SK-N-SH (cell line): ENCODE data around the gene SLC6A13. TPM values are rescaled to one million over a fixed set of nuclear protein-coding genes. Genes with fewer than 3 reads are reported as not detected.

ENCODE experiments used
- CTCF ChIA-PET: fragments of 300-600, 350-600 bp; formaldehyde crosslinking; extraction: SDS; loops from one replicate; lab custom pipeline; 2021; lab: Yijun Ruan, JAX
- POLR2A ChIA-PET: fragments of 350-600 bp; sonication (Branson Sonifier 250); formaldehyde crosslinking; extraction: SDS; loops from one replicate; lab custom pipeline; 2020; ENCODE audit warnings: antibody characterized with exemption, inconsistent platforms; lab: Yijun Ruan, JAX
- DNase-seq: peaks from one replicate; pipeline ENCODE4 v3.0.0; 2012
- H2AFZ ChIP-seq: fragments of 200-600 bp; sonication (generic); 2 replicates; pipeline ENCODE4 v1.8.1; 2016; ENCODE audit warnings: antibody characterized with exemption, mild to moderate bottlenecking, low read depth
- H3F3A ChIP-seq: fragments of 200-600 bp; sonication (generic); replicated peaks from 2 replicates; pipeline ENCODE3; 2016; ENCODE audit warnings: antibody characterized with exemption, mild to moderate bottlenecking; ENCODE audit not compliant: insufficient read depth
- H3K27ac ChIP-seq, 2 experiments: fragments of 200-500 bp in 1 of 2; fragments of 200-600 bp in 1 of 2; sonication (Bioruptor generic) in 1 of 2; sonication (generic), shearing (Covaris generic) in 1 of 2; 2 replicates each; pipeline versions ENCODE4 v1.5.1 to v1.6.1; 2014 to 2016; ENCODE audit warnings: low read depth in 2 of 2, inconsistent platforms in 1 of 2, low read length in 1 of 2, mild to moderate bottlenecking in 1 of 2, mixed read lengths in 1 of 2
- H3K27me3 ChIP-seq: fragments of 200-600 bp; sonication (generic), shearing (Covaris generic); 2 replicates; pipeline ENCODE4 v1.6.1; 2016; ENCODE audit warnings: mixed run types; ENCODE audit not compliant: insufficient read depth
- H3K36me3 ChIP-seq, 2 experiments: fragments of 200-500 bp in 1 of 2; fragments of 200-600 bp in 1 of 2; sonication (Bioruptor generic) in 1 of 2; sonication (generic) in 1 of 2; replicated peaks in 1 of 2; 2 replicates each; pipeline versions ENCODE3 to v1.5.1; 2014 to 2016; ENCODE audit warnings: low read length in 1 of 2, mild to moderate bottlenecking in 1 of 2; ENCODE audit not compliant: insufficient read depth in 2 of 2, control insufficient read depth in 1 of 2
- H3K4me1 ChIP-seq, 2 experiments: fragments of 200-500 bp in 1 of 2; fragments of 200-600 bp in 1 of 2; sonication (Bioruptor generic) in 1 of 2; sonication (generic), shearing (Covaris generic) in 1 of 2; 2 replicates each; pipeline versions ENCODE4 v1.5.1 to v1.6.1; 2014 to 2016; ENCODE audit warnings: low read depth in 1 of 2, low read length in 1 of 2, mixed run types in 1 of 2; ENCODE audit not compliant: insufficient read depth in 2 of 2, control insufficient read depth in 1 of 2
- H3K4me2 ChIP-seq: fragments of 200-600 bp; sonication (generic), shearing (Covaris generic); 2 replicates; pipeline ENCODE4 v1.6.1; 2017; ENCODE audit warnings: mixed run types
- H3K4me3 ChIP-seq, 2 experiments: fragments of 200-500 bp in 1 of 2; fragments of 200-600 bp in 1 of 2; sonication (Bioruptor generic) in 1 of 2; sonication (generic), shearing (Covaris generic) in 1 of 2; 2 replicates each; pipeline versions ENCODE4 v1.5.1 to v1.8.1; 2014 to 2016; ENCODE audit warnings: low read depth in 2 of 2, inconsistent platforms in 1 of 2, low read length in 1 of 2, mild to moderate bottlenecking in 1 of 2, mixed read lengths in 1 of 2, moderate library complexity in 1 of 2
- H3K79me2 ChIP-seq: fragments of 200-600 bp; sonication (generic); 2 replicates; pipeline ENCODE4 v1.8.1; 2017; ENCODE audit warnings: mild to moderate bottlenecking; ENCODE audit not compliant: insufficient read depth
- H3K9ac ChIP-seq: fragments of 200-600 bp; sonication (generic); 2 replicates; pipeline ENCODE4 v1.6.1; 2017; ENCODE audit warnings: mixed run types
- H3K9me2 ChIP-seq: fragments of 200-600 bp; sonication (generic); 2 replicates; pipeline ENCODE4 v1.6.1; 2017; ENCODE audit warnings: mixed run types
- H3K9me3 ChIP-seq: fragments of 200-600 bp; sonication (generic); 2 replicates; pipeline ENCODE4 v1.6.1; 2017; ENCODE audit warnings: mixed run types, mild to moderate bottlenecking, moderate library complexity
- H4K20me1 ChIP-seq: fragments of 200-600 bp; sonication (generic); 2 replicates; pipeline ENCODE4 v1.6.1; 2017; ENCODE audit warnings: mild to moderate bottlenecking, mixed run types; ENCODE audit not compliant: insufficient read depth
- EP300 ChIP-seq, 2 experiments: IDR thresholded peaks; 2 replicates each; pipeline versions ENCODE4 v1.4.0 to v1.6.1; 2012; ENCODE audit warnings: borderline replicate concordance in 1 of 2, low read depth in 1 of 2, low read length in 1 of 2
- EZH2phosphoT487 ChIP-seq: fragments of 200-600 bp; sonication (generic); IDR thresholded peaks from 2 replicates; pipeline ENCODE4 v1.6.1; 2017; ENCODE audit warnings: low read depth, mixed run types, mild to moderate bottlenecking, antibody characterized with exemption, moderate library complexity, borderline replicate concordance
- GATA2 ChIP-seq: sonication (generic); formaldehyde crosslinking; IDR thresholded peaks from 2 replicates; pipeline ENCODE4 v1.5.0; 2020; ENCODE audit warnings: mild to moderate bottlenecking, missing genetic modification reagents
- JUND ChIP-seq: IDR thresholded peaks from 2 replicates; pipeline ENCODE4 v1.4.0; 2012
- MAX ChIP-seq: IDR thresholded peaks from 2 replicates; pipeline ENCODE4 v1.4.0; 2012; ENCODE audit warnings: low read depth
- MEF2A ChIP-seq: IDR thresholded peaks from 2 replicates; pipeline ENCODE4 v1.4.0; 2012; ENCODE audit warnings: low read depth, borderline replicate concordance
- MXI1 ChIP-seq: IDR thresholded peaks from 2 replicates; pipeline ENCODE4 v1.6.1; 2012; ENCODE audit warnings: mild to moderate bottlenecking, low read depth, low read length, improper control_type of control experiment
- PBX3 ChIP-seq: IDR thresholded peaks from 2 replicates; pipeline ENCODE4; 2012
- RAD21 ChIP-seq: IDR thresholded peaks from 2 replicates; pipeline ENCODE4 v1.6.1; 2012; ENCODE audit warnings: mild to moderate bottlenecking, low read length
- RXRA ChIP-seq: IDR thresholded peaks from 2 replicates; pipeline ENCODE4 v1.4.0; 2012; ENCODE audit warnings: low read depth, mild to moderate bottlenecking, borderline replicate concordance
- SMC3 ChIP-seq: IDR thresholded peaks from 2 replicates; pipeline ENCODE4 v1.6.1; 2012; ENCODE audit warnings: low read depth, low read length, improper control_type of control experiment
- TAF1 ChIP-seq: IDR thresholded peaks from 2 replicates; pipeline ENCODE4 v1.6.1; 2012; ENCODE audit warnings: low read depth, mild to moderate bottlenecking, low read length, moderate library complexity, borderline replicate concordance
- TCF12 ChIP-seq: IDR thresholded peaks from 2 replicates; pipeline ENCODE4 v1.4.0; 2012
- TEAD4 ChIP-seq: IDR thresholded peaks from 2 replicates; pipeline ENCODE4 v1.4.0; 2012; ENCODE audit warnings: mild to moderate bottlenecking, borderline replicate concordance; ENCODE audit not compliant: insufficient read depth
- YY1 ChIP-seq: IDR thresholded peaks from 2 replicates; pipeline ENCODE4 v1.4.0; 2012; ENCODE audit warnings: low read depth, mild to moderate bottlenecking
- WGBS: methylation state at CpG from one replicate; pipeline ENCODE4 v1.1.6; 2017; ENCODE audit warnings: low lambda C conversion rate; 5-methylcytosine and 5-hydroxymethylcytosine counted together
- polyA plus RNA-seq, 3 experiments: library from polyadenylated mRNA; depleted of rRNA; stranded (reverse); fragments of >200 nt; gene quantifications; 2 replicates each; pipeline ENCODE4 v1.2.3, GENCODE V29; 2012
- TF ChIP-seq, protein P1 (sequence below): IDR thresholded peaks from 2 replicates; pipeline ENCODE4 v1.4.0; 2012; ENCODE audit warnings: low read depth, borderline replicate concordance
- TF ChIP-seq, protein P2 (sequence below): fragments of 200-600 bp; sonication (generic); IDR thresholded peaks from 2 replicates; pipeline ENCODE4 v1.6.1; 2017; ENCODE audit warnings: antibody characterized with exemption, mild to moderate bottlenecking, moderate library complexity

The SLC6A13 gene
- polyA plus RNA-seq, 1 of the 3 experiments (the other 2 are of a cell fraction), result 0.05 TPM

- 75% methylated on average over 6 of the region's 6 CpGs for WGBS
- Histone ChIP-seq H3K27me3 (no peaks in the 10 kb centered on the region; the same call in 1 of the 2 replicates), H3K27ac (no peak overlapping the region), H3K4me3 (no peak overlapping the region), H4K20me1 (no peaks in the 10 kb centered on the region), H3K9me3 (no peaks in the 10 kb centered on the region), H3K9me2 (no peaks in the 10 kb centered on the region), H3K9ac (no peak overlapping the region), H3F3A (no peaks in the 10 kb centered on the region), H3K4me2 (no peak overlapping the region), H3K4me1 (no peaks in the 10 kb centered on the region), H3K36me3 (no peaks in the 10 kb centered on the region), H2AFZ (no peak overlapping the region), H3K79me2 (no peaks in the 10 kb centered on the region)
- POLR2A ChIA-PET, result no interaction called here
- TF ChIP-seq SMC3, result no peak
- no peak for DNase-seq
- CTCF ChIA-PET, result no interaction called here
Observed at GRCh38 chr12:256225-256624, 6.4 kb downstream of the SLC6A13 start.

DNA sequence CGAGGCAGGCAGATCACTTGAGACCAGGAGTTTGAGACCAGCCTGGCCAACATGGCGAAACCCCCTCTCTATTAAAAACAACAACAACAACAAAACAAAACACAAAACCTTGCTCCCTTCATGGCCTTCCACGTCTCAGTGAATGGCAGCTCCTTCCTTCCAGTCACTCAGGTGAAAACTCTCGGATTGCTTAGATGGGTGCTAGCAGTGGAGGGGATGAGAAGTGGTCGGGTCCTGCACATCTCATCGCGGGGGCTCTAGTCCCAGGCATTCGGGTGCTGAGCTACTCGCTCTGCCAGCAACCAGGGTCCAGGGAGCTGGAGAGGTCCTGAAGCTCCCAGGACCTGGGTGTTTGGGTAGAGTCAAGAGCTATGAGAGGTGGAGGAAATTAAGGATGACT is 7.7 kb downstream of the SLC6A13 start:
- no peak overlapping the region for H3K9ac ChIP-seq
- H3F3A ChIP-seq, result no peaks in the 10 kb centered on the region
- TF ChIP-seq MEF2A, result no peak
- no peak for TF ChIP-seq TCF12
- TF ChIP-seq JUND, result no peak
- TF ChIP-seq MXI1, result no peak
- TF ChIP-seq EP300 (IDR thresholded peaks at IDR 0.05; ENCODE audit: borderline replicate concordance in 1 of 2, low read depth in 1 of 2, low read length in 1 of 2), result no peak
- ChIA-PET CTCF (interaction anchor here (1.8 kb wide), 1 partner anchor 35 kb away, joined by 8 read pairs; no protein-coding TSS in a partner anchor), POLR2A (no interaction called here)
- H3K4me1 ChIP-seq, result no peaks in the 10 kb centered on the region
- no peaks in the 10 kb centered on the region; the same call in 1 of the 2 replicates for H3K27me3 ChIP-seq
- no peak overlapping the region for H3K4me3 ChIP-seq
- no peaks in the 10 kb centered on the region for H3K36me3 ChIP-seq
- no peaks in the 10 kb centered on the region for H3K9me3 ChIP-seq
- no peaks in the 10 kb centered on the region for H3K79me2 ChIP-seq
- 48% methylated on average over 9 of the region's 9 CpGs for WGBS
- no peak overlapping the region for H3K4me2 ChIP-seq
- DNase-seq, result no peak
- H3K9me2 ChIP-seq, result no peaks in the 10 kb centered on the region
- H4K20me1 ChIP-seq, result no peaks in the 10 kb centered on the region
- H2AFZ ChIP-seq, result no peak overlapping the region
- H3K27ac ChIP-seq, result no peak overlapping the region

DNA sequence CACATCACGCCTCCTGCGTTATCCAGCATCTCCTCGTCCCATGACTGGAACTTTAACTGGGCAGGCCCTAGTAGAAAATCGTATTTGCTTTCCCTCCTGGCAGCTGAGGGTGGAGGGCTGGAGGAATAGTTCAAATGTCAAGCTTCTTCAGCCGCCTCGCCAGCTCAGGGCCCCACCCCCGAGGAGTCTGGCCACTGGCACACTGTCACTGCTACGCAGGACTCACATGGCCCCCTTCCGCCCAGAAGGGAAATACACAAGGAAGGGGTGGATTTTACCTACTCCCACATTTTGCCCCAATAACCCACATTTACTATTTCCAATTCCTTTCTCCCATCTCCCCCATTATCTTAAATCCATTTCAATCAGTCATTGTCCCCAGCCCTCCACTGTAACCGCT is 8.6 kb downstream of the SLC6A13 start:
- no peaks in the 10 kb centered on the region for H3K9me3 ChIP-seq
- no peak for DNase-seq
- H3K9ac ChIP-seq, result no peak overlapping the region
- no peaks in the 10 kb centered on the region for H3F3A ChIP-seq
- no peak overlapping the region for H3K4me2 ChIP-seq
- H3K27me3 ChIP-seq, result no peaks in the 10 kb centered on the region; the same call in 1 of the 2 replicates
- no peaks in the 10 kb centered on the region for H3K79me2 ChIP-seq
- 71% methylated on average over 10 of the region's 10 CpGs for WGBS
- H3K9me2 ChIP-seq, result no peaks in the 10 kb centered on the region
- ChIA-PET POLR2A (no interaction called here), CTCF (interaction anchor here (1.8 kb wide), 1 partner anchor 34 kb away, joined by 8 read pairs; no protein-coding TSS in a partner anchor)
- H2AFZ ChIP-seq, result no peak overlapping the region
- H3K36me3 ChIP-seq, result no peaks in the 10 kb centered on the region
- H3K4me3 ChIP-seq, result no peak overlapping the region
- H4K20me1 ChIP-seq, result no peaks in the 10 kb centered on the region
- no peaks in the 10 kb centered on the region for H3K4me1 ChIP-seq
- H3K27ac ChIP-seq, result no peak overlapping the region
- no peak for TF ChIP-seq MXI1
- TF ChIP-seq YY1, result no peak
- TF ChIP-seq, protein P1, sequence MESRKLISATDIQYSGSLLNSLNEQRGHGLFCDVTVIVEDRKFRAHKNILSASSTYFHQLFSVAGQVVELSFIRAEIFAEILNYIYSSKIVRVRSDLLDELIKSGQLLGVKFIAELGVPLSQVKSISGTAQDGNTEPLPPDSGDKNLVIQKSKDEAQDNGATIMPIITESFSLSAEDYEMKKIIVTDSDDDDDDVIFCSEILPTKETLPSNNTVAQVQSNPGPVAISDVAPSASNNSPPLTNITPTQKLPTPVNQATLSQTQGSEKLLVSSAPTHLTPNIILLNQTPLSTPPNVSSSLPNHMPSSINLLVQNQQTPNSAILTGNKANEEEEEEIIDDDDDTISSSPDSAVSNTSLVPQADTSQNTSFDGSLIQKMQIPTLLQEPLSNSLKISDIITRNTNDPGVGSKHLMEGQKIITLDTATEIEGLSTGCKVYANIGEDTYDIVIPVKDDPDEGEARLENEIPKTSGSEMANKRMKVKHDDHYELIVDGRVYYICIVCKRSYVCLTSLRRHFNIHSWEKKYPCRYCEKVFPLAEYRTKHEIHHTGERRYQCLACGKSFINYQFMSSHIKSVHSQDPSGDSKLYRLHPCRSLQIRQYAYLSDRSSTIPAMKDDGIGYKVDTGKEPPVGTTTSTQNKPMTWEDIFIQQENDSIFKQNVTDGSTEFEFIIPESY, result no peak
- TF ChIP-seq, protein P2, sequence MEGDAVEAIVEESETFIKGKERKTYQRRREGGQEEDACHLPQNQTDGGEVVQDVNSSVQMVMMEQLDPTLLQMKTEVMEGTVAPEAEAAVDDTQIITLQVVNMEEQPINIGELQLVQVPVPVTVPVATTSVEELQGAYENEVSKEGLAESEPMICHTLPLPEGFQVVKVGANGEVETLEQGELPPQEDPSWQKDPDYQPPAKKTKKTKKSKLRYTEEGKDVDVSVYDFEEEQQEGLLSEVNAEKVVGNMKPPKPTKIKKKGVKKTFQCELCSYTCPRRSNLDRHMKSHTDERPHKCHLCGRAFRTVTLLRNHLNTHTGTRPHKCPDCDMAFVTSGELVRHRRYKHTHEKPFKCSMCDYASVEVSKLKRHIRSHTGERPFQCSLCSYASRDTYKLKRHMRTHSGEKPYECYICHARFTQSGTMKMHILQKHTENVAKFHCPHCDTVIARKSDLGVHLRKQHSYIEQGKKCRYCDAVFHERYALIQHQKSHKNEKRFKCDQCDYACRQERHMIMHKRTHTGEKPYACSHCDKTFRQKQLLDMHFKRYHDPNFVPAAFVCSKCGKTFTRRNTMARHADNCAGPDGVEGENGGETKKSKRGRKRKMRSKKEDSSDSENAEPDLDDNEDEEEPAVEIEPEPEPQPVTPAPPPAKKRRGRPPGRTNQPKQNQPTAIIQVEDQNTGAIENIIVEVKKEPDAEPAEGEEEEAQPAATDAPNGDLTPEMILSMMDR, result no peak
- TF ChIP-seq EZH2phosphoT487, result no peak
- TF ChIP-seq EP300 (IDR thresholded peaks at IDR 0.05; ENCODE audit: borderline replicate concordance in 1 of 2, low read depth in 1 of 2, low read length in 1 of 2), result no peak
- no peak for TF ChIP-seq TCF12
- no peak for TF ChIP-seq GATA2 (CRISPR knock-in tag)
- TF ChIP-seq RXRA, result no peak
- TF ChIP-seq MAX, result no peak
- no peak for TF ChIP-seq TAF1
- TF ChIP-seq PBX3, result no peak
- TF ChIP-seq RAD21, result no peak
- TF ChIP-seq TEAD4, result no peak
